HL-60 (cell line): Measurements from ENCODE around the gene LSM10.
A peak's percentile ranks its signal among the peaks of the same experiment; 100 is the strongest.

Experiments
- CTCF ChIP-seq: IDR thresholded peaks from one replicate; pipeline ENCODE4 v1.5.1; 2011; ENCODE audit warnings: low read length, control low read depth, inconsistent platforms; ENCODE audit not compliant: insufficient read depth
- POLR2AphosphoS5 ChIP-seq: IDR thresholded peaks from 2 replicates; pipeline ENCODE4 v1.6.1; 2012; ENCODE audit warnings: low read depth
- REST ChIP-seq: IDR thresholded peaks from 2 replicates; pipeline ENCODE4 v1.6.1; 2012; ENCODE audit warnings: low read depth; ENCODE audit not compliant: insufficient replicate concordance

- TF ChIP-seq REST (no peak), CTCF (peak; percentile 92), POLR2AphosphoS5 (no peak)
Measured at GRCh38 chr1:36420836-36421317, 23.2 kb upstream of the LSM10 start.
